Stimulated activated CD4-positive, alpha-beta T cell treated with anti-CD3 and anti-CD28 coated beads, Interleukin-12 subunit alpha, Interleukin-12 subunit beta, amount 100 ng/mL, for 4 hours (primary cell): ENCODE results near the gene PXDC1.
"Not testable (repeated sequence)": the region's sequence is repeated elsewhere in the genome, so short reads cannot be mapped to it uniquely, and the experiment has no call there.

ENCODE experiments used
- DNase-seq: peaks from one replicate; pipeline ENCODE4 v3.0.0-alpha.2; 2020

The PXDC1 gene

GRCh38 chr6:3782876-3783832, 31.6 kb upstream of the PXDC1 start:
- DNase-seq: no peak

DNA sequence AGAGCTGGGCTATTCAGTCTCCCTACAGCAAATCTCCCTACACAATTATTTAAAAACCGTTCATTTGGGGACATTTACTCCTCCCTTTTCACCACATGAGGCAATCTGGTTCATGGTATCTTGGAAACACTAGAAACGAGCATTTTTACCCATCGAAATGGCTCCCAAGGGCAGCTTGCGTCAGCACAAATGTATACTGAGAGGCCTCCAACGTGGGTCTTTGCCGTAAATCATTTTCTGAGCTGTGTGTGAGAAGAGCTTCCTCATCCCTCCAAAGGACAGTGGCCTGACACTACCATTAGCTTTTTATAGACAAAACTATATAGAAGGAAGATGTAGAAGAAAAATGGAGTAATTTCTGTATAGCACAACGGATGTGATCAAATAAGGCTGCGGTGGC, 30.0 kb upstream of the PXDC1 start:
- DNase-seq: no peak

DNA sequence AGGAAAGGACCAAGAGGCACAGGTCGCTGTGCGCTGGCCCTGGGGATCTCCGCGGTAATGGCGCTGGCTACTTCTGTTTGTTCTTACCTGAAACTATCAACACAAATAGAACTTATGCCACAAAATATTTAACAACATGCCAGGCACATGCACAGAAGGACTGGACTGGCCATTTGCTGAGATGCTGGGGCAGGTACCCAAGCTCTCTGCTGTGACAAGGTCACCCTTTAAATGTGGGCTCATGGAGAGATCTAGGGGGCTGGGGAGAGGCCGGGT, 28.0 kb upstream of the PXDC1 start:
- no peak for DNase-seq

DNA sequence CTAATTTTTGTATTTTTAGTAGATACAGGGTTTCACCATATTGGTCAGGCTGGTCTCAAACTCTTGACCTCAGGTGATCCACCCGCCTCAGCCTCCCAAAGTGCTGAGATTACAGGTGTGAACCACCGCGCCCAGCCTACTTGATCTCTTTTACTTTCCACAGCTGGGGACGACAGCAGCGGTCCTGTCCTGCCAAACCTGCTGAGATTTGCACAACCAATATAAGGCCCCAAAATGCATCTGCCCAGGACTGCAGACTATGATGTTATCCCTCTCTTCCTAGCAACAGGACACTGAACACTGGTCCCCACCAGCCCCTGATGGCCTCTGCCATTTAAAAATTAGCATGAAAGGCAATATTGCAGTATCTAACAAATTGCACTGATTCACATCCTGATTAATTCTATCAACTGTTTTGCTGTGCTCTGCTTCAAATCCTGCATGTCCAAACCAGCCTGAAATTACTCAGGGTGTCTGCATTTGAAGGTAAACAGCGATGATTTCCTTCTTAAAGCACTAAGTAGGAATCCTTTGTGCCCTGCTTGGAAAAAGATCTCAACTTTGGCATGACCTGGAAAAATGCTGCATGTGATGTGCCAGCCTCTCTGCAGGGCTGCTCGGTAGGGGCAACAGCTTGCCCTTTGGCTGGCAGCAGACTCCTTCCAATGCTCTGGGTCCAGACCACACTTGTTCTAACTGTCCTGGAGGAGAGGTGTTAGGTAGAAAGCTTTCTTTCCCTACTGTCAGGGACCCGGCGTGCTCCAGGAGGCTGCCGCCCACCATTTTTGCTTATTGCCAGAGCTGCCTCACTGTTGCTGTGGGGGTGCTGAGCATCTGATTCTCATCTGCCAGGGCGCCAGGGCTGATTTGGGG, 27.4 kb upstream of the PXDC1 start:
- no peak for DNase-seq

GRCh38 chr6:3777730-3778461, 26.4 kb upstream of the PXDC1 start:
- no peak for DNase-seq

DNA sequence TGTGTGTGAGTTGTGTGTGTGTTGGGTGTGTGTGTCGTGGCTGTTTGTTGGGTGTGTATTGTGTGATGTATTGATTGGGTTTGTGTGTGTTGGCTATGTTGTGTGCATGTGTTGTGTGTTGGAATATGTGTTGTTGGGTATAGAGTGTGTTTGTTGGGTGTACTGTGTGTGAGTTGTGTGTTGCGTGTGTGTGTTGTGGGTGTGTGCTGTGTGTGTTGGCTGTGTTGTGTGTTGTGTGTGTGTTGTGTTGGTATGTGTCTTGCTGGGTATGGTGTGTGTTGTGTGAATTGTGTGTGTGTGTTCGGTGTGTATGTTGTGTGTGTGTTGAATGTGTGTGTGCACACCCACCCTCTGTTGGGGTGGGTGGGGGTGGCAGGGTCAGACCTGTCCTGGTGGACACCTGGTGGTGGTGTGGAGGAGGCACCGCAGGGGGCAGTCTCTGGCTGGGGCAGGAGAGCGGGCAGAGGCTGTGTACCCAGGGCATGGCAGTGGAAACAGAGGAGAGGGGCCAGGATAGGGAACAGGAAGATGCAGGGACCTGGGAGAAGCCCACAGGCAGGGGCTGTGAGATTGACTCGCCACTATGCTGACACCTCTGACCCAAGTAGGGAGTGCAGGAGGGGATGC, 25.5 kb upstream of the PXDC1 start:
- DNase-seq: no peak

DNA sequence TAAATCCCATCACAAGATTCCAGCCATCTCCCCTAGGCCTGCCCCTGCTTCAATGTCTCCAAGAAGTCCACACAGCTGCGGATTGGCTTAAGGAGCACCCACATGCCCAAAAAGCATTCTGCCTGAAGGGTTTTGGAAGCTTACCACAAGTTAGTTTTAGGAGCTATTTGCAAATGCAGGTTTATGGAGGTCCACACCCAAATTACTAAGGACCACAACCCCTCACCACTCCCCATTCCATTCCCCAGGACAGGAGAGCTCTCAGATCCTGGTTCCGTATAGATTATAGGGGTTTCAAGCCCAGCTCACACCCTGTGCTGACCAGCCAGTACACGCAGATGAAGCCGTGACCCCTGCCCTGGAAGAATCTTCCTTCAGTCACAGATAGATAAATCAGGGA, 24.3 kb upstream of the PXDC1 start:
- DNase-seq: no peak

GRCh38 chr6:3775386-3775785, 23.9 kb upstream of the PXDC1 start:
- no peak for DNase-seq

GRCh38 chr6:3773678-3774298, 22.3 kb upstream of the PXDC1 start:
- DNase-seq: no peak

DNA sequence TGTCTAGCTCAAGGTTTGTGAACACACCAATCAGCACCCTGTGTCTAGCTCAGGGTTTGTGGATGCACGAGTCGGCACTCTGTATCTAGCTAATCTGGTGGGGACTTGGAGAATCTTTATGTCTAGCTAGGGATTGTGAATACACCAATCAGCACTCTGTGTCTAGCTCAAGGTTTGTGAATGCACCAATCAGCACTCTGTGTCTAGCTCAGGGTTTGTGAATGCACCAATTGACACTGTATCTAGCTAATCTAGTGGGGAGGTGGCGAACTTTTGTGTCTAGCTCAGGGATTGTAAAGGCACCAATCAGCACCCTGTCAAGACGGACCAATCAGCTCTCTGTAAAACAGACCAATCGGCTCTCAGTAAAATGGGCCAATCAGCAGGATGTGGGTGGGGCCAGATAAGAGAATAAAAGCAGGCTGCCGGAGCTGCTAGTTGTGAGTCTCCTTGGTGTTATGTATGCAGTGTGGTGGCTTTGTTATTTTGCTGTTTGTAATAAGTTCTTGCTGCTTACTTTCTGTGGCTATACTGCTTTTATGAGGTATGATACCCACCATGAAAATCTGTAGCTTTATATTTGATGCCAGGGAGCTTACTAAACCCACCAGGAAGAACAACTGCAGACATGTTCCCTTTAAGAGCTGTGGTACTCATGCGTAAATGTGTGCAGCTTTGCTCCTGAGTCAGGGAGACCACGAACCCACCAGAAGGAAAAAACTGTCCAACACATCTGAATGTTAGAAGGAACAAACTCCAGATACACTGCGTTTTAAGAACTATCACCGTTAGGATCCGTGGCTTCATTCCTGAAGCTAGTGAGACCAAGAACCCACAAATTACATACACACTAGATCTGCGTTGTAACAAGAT, 20.9 kb upstream of the PXDC1 start:
- DNase-seq: not testable (repeated sequence)

- DNase-seq: no peak
Observed at GRCh38 chr6:3771407-3772011, 20.0 kb upstream of the PXDC1 start.

- DNase-seq: no peak
Observed at GRCh38 chr6:3770023-3770720, 18.7 kb upstream of the PXDC1 start.

DNA sequence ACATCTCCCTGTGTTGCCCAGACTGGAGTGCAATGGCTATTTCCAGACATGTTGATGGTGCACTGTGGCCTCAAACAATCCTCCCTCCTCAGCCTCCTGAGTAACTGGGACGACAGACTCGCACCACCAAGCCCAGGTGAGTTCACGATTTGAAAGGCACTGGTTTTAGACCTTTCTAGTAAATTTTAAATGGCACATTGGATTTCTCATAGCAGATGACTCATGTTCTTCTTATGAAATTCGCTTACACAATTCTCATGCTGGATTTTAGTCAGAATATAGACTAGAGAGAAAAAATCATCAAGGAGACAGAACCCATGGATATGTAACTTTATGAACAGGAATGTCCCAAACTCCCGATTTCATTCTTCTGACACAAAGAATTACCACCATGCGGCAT, 18.1 kb upstream of the PXDC1 start:
- DNase-seq: no peak

- DNase-seq: no peak
Observed at GRCh38 chr6:3768502-3768901, 17.0 kb upstream of the PXDC1 start.

DNA sequence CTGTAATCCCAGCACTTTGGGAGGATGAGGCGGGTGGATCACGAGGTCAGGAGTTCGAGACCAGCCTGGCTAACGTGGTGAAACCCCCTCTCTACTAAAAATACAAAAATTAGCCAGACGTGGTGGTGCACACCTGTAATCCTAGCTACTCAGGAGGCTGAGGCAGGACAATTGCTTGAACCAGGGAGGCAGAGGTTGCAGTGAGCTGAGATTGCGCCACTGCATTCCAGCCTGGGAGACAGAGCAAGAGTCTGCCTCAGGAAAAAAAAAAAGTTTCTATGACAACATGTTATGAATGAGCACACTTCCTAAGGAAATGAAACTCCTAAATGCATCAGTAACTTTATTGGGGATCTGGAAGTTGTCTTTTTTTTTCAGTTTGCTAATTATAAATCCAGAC, 16.0 kb upstream of the PXDC1 start:
- DNase-seq: not testable (repeated sequence)

DNA sequence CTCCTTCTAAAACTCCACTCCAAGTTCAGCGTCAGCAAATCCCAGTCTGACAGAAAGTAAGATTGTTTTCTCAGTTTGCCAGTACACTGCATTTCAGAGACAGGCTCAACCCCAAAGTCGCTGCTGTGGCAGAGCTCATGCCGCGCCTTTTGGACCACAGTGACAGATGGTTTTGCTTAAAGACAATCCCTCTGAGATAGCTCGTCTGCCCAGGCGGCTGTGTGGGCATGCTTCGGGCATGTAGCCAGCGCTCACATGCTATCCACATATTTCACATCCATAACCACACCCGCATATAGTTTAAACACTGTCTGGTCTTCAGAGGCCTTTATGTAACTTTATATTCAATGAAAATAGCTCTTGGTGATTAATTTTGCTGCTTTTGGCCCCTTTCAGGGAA, 14.7 kb upstream of the PXDC1 start:
- no peak for DNase-seq

DNA sequence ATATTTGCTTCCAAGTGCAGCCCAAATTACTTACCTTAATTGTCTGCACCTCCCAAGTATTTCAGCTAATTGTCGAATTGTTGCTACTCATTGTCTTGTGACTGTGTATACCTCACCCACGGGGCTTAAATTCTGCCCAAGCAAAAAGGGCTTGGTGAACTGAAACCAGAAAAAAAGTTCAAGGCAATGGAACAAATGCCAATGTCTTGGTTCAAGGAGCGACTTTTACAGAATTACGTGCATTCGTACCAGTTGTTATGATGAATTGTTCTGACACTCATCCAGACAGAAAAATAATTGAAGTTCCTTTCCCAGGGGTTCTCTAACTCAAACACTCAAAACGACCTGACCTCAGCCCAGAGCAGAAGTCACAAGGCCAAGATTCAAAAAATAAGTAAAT, 13.9 kb upstream of the PXDC1 start:
- DNase-seq: no peak

DNA sequence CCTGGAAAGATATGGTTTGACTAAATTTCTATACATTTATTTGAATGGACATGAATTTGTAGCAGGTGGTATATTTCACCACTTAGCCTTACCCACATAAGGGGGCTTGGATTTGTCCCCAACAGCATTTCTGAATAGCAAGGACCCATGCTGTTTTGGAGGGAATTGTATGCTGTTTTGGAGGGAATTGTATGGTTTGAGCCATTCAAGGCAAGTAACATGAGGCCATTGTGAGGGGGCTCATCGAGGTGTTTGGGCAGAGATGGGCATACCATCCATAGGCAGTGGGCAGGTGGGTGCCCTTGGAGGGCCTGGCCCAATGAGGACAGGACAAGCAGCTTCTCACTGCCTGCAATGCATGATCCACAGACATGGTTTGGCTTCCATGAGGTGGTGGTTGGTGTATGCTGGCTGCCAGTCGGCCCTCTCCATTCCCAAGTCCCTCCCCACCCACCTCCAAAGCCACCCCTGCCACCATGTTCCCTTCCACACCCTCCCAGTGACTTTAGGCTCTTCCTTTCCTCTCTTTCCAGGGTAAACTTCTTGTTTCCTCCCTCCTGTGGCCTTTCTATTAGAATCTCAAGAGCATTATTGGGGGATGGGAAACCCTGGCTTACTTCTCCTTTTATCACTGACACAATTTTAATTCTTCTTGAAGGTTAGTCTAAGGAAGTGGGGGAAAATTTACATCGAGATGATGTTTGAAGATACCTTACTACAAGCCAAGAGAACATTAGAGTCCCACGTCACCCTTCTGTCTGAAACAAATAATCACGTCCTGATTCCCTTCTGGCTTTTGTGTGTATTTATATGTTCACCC, 13.2 kb upstream of the PXDC1 start:
- DNase-seq: no peak

DNA sequence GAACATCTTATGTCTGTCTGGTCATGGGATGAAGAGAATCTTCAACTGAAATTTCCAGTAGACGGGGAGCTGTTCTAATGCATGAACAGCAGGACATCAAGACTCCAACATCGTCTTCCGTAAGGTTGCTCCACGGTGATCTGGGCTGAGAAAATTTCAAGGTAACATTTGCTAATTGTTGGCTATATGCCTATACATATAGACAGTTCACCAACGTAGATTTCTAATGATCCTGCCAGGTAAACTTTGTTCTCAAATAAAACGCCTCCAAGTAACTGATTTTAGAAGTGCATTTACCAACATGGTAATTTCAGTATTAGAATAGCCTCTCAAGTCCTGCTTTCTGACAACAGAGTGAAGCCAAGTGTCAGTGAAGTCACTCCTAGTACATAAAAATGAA, 11.3 kb upstream of the PXDC1 start:
- DNase-seq: no peak
